ENCODE data around the gene NCOR1.
"Not testable (repeated sequence)": the region's sequence is repeated elsewhere in the genome, so short reads cannot be mapped to it uniquely, and the experiment has no call there.

NCOR1 gene

DNA sequence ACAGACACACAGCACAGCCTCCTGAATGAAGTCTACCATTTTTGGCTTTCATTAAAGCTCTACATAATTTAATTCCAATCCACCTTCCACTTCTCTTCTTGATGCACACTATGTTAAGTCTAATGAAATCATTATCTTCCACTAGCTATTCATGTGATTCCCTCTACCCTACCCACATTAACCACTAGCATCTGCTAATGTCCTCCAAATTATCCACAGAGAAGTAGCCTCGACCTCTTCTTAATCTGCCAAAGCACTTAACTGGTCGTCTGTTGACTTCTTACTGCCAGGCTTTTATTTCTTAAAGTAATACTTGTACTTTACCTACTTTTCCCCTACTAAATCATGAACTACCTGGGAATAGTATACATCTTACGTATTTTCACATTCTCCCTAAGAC lies 91.8 kb downstream of the NCOR1 start:
- no peak for DNase-seq (ENCODE audit: low read depth, low spot score)
- TF ChIP-seq, protein P1, sequence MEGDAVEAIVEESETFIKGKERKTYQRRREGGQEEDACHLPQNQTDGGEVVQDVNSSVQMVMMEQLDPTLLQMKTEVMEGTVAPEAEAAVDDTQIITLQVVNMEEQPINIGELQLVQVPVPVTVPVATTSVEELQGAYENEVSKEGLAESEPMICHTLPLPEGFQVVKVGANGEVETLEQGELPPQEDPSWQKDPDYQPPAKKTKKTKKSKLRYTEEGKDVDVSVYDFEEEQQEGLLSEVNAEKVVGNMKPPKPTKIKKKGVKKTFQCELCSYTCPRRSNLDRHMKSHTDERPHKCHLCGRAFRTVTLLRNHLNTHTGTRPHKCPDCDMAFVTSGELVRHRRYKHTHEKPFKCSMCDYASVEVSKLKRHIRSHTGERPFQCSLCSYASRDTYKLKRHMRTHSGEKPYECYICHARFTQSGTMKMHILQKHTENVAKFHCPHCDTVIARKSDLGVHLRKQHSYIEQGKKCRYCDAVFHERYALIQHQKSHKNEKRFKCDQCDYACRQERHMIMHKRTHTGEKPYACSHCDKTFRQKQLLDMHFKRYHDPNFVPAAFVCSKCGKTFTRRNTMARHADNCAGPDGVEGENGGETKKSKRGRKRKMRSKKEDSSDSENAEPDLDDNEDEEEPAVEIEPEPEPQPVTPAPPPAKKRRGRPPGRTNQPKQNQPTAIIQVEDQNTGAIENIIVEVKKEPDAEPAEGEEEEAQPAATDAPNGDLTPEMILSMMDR (IDR thresholded peaks at IDR 0.05; ENCODE audit: low read depth, low read length) = no peak
- in situ Hi-C loops (cut with HindIII; ENCODE audit: low sequenced_read_pairs) = no loop called here
- H3K4me3 ChIP-seq (ENCODE audit: low read depth, low read length) = no peak overlapping the region

DNA sequence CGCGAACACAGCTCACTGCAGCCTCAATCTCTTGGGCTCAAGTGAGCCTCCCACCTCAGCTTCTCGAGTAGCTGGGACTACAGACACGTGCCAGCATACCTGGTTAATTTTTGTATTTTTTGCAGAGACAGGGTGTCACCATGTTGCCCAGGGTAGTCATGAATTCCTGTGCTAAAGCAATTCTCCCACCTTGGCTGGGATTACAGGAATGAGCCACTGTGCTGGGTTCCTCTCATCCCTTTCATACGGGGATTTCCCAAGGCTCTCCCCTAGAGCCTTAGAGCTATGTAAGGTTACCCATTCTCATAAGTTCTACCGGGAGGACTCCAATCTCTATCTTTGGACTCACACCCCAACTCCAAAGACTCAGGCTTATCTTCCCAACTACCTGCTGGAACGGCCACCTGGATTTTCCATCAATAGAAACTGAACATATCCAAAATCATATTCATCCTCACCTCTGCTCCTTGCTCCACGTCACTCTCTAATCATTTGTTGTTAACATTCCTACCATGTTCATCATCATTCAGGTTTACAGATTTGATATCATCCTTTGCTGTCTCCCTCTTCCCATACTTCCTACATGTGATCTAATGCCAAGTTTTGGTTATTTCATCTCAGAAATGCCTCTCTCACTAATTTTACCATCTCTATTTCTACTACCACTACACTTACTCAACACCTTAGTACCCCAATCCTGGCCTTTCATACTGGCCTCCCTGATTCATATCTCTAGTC lies 92.5 kb downstream of the NCOR1 start:
- H3K4me3 ChIP-seq (ENCODE audit: low read depth, low read length) = no peak overlapping the region
- TF ChIP-seq, protein P1 (IDR thresholded peaks at IDR 0.05; ENCODE audit: low read depth, low read length) = no peak
- no peak for DNase-seq (ENCODE audit: low read depth, low spot score)
- in situ Hi-C loops (cut with HindIII; ENCODE audit: low sequenced_read_pairs) = no loop called here

DNA sequence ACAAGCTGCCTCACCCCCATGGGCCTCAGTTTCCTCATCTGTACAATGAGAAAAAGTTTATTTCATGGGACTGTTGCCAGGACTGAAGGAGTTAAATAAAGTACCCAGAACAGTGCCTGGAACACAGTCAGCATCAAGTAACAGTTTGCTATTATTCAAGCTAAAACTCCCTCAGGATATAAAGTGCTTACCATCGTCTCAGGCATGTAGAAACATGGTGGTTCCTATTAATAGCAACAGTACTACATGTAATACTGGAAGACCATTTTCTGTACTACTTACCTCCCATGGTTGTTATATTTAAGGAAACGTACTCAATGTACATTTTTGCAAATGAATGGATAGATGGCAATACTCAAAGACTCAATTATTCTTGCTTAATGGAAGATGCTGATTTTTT lies 93.4 kb downstream of the NCOR1 start:
- TF ChIP-seq, protein P1 (IDR thresholded peaks at IDR 0.05; ENCODE audit: low read depth, low read length) = no peak
- in situ Hi-C loops (cut with HindIII; ENCODE audit: low sequenced_read_pairs) = no loop called here
- H3K4me3 ChIP-seq (ENCODE audit: low read depth, low read length) = no peak overlapping the region
- DNase-seq (ENCODE audit: low read depth, low spot score) = no peak

DNA sequence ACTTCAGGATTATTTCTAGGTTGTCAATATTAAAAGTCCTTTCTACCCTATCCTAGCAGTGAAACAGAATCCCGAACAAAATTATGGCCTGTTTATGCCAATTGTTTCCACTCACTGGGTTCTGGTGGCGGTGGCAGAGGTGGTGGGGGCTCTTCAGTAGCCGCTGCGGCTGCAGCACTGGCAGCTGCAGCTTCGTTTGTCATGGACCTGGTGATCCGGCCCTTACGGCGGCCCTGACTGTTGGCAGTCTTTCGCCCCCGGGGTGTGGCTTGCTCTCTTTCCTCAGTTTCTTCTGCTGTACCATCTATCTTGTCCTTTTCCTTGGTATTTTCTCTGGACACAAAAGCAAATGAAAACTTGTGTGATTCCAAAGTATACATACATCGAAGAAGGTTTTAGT lies 94.4 kb downstream of the NCOR1 start:
- DNase-seq (ENCODE audit: low read depth, low spot score) = no peak
- TF ChIP-seq, protein P1 (IDR thresholded peaks at IDR 0.05; ENCODE audit: low read depth, low read length) = no peak
- in situ Hi-C loops (cut with HindIII; ENCODE audit: low sequenced_read_pairs) = no loop called here
- H3K4me3 ChIP-seq (ENCODE audit: low read depth, low read length) = no peak overlapping the region

DNA sequence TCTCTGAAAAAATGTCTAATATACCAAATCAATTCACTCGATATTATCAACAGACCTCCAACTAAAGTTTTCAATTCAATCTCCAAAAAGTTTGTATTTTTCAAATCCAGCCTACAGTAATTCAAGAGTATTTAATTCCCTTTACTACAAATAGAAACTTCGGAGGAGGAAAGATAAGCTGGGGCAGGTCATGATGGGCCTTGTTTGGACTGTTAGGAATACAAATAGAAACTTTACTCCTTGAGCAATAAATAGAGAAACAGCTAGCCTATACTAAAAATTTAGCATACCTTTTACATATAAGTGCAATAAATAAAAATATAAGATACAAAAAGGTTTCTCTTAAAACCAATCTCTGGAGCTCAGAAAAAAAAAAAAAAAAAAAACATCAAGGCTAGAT lies 98.2 kb downstream of the NCOR1 start:
- TF ChIP-seq, protein P1 (IDR thresholded peaks at IDR 0.05; ENCODE audit: low read depth, low read length) = no peak
- DNase-seq (ENCODE audit: low read depth, low spot score) = no peak
- in situ Hi-C loops (cut with HindIII; ENCODE audit: low sequenced_read_pairs) = no loop called here
- no peak overlapping the region for H3K4me3 ChIP-seq (ENCODE audit: low read depth, low read length)

DNA sequence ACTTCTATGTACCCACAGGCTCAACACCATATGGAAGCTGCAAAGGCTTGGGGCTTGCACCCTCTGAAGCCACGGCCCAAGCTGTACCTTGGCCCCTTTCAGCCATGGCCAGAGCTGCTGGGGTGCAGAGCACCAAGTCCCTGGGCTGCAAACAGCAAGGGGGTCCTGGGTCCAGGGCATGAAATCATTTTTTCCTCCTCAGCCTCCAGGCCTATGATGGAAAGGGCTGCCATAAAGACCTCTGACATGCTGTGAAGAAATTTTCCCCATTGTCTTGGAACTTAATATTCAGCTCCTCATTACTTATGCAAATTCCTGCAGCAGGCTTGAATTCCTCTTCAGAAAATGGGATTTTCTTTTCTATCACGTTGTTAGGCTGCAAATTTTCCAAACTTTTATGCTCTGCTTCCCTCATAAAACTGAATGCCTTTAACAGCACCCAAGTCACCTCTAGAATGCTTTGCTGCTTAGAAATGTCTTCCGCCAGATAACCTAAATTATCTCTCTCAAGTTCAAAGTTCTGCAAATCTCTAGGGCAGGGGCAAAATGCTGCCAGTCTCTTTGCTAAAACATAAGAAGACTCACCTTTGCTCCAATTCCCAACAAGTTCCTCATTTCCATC lies 100.1 kb downstream of the NCOR1 start:
- in situ Hi-C loops (cut with HindIII; ENCODE audit: low sequenced_read_pairs); DNase-seq (ENCODE audit: low read depth, low spot score): not testable (repeated sequence)

DNA sequence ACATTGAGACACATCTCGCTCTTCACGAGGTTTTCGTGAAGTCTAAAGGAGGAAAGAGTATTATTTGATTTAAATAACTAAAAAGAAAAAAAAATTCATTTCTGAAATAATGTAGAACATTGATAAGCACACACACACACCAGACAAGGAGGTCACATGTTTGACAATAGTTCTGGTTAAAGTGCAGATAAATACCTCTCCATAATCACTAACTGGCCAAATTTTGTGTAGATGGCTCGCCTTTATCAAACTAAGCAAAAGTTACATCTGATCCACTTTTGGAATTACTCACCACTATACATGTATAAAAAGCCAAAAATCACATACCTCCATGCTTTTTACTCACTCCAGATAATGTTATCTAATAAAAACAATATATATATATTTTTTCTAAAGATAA lies 106.5 kb downstream of the NCOR1 start:
- no peak for DNase-seq (ENCODE audit: low read depth, low spot score)
- in situ Hi-C loops (cut with HindIII; ENCODE audit: low sequenced_read_pairs) = no loop called here
- no peak overlapping the region for H3K4me3 ChIP-seq (ENCODE audit: low read depth, low read length)
- TF ChIP-seq, protein P1 (IDR thresholded peaks at IDR 0.05; ENCODE audit: low read depth, low read length) = no peak

More for the DNA sequence above, 100.1 kb downstream of the NCOR1 start:
- H3K4me3 ChIP-seq (ENCODE audit: low read depth, low read length) = not testable (repeated sequence)

All from astrocyte of the spinal cord (primary cell).